Sciatic nerve (tissue), 2 donors: Measurements from ENCODE around the gene NXT2. TPM values are rescaled to one million over a fixed set of nuclear protein-coding genes. Genes with fewer than 3 reads are reported as not detected.
"Not testable (repeated sequence)": the region's sequence is repeated elsewhere in the genome, so short reads cannot be mapped to it uniquely, and the experiment has no call there.

Experiments
- ATAC-seq: fragments of 200-7000 bp; cut with Tn5 transposase; one replicate; pipeline ENCODE4 v1.9.1; 2020; ENCODE audit warnings: mild to moderate bottlenecking, moderate library complexity
- DNase-seq: peaks from one replicate; pipeline ENCODE4 v3.0.0-alpha.2; 2020; ENCODE audit warnings: low spot score
- intact Hi-C: fragments of 100-400 bp; cut with DNase I; formaldehyde crosslinking; loops from one replicate; pipeline ENCODE4 v1.14.2; 2022
- total RNA-seq: library from RNA; stranded (reverse); fragmentation: NEBNext Ultra II Directional; extraction: Animal tissue kit (Norgen Biotek cat#: 25700); gene quantifications from one replicate; pipeline ENCODE4 v1.2.1, GENCODE V29; 2021
- donor health status: DM: no; HTN: no; CAD: no.
- donor health status: DM: no; HTN: no; CAD: no.

NXT2 gene
- total RNA-seq = 6.7 TPM

DNA sequence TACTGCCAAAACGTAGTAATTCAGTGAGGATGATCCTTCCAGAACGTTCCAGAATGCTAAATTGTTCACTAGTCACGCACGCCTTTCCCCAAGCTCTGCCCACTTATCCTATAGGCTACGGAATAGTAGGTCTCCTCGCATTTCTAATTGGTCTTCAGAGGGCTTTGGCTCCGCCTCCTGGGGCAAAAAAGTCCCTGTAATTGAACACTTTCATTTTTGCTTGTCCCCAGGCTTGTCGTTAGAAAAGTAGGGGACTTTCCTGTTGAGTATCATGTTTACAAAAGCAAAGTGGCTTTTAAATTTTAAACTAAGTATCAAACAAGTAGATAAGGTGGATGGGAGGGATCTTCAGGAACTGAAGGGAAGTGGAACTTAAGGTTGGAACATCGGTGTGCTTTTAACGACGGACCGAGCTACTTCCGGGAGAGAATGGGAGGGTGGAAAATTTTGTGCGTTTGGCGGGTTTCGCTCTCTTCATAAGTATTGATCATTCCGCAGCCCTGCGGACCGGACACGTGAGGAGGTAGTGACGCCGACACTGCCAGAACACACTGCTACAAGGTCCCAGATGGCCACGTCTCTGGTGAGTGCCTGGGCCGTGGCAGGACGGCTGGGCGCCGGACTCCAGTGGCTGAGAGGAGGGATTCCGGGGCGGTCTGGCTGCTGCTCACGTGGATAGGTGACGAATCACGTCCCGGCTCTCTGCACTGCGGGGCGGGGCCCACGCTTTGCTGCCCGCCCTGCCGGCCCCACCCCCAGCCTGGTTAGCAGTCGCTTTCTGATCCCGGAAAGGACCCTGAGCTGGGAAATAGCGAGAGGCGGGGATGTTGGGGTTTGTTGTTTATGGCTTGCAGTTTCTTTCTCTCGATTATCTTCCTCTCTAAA lies at the start of gene NXT2:
Gene NXT2 (plus strand): TSS at position 406 of the 885 bp plus-strand sequence. CDS start 163 bp downstream, at position 569.
- intact Hi-C loops = no loop called here
- DNase-seq = peak; percentile 92
- ATAC-seq = peak; percentile 100

DNA sequence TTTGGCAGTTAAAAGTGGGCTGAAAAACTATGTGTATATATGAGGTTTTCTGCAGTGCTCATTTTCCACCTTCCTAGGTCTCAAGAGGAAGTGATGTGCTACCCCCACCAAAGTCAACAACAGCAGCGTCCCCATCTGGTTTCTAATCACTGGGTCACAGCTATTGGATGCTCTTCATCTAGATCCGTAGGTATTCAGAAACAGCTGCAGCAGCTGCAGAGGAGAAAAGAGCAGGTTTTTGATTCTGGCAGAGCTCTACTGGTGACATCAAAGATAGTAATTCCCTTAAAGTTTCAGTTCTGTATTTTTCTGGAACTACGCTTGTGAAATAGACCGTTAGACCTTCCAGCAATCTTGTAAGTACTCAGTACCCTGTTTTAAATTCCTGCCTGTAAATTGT lies 49.0 kb upstream of the NXT2 start:
- DNase-seq (no peak), ATAC-seq (no peak)
- intact Hi-C loops = loop anchor here (10.0 kb wide), 1 partner anchor 147 kb away; no protein-coding TSS in a partner anchor

DNA sequence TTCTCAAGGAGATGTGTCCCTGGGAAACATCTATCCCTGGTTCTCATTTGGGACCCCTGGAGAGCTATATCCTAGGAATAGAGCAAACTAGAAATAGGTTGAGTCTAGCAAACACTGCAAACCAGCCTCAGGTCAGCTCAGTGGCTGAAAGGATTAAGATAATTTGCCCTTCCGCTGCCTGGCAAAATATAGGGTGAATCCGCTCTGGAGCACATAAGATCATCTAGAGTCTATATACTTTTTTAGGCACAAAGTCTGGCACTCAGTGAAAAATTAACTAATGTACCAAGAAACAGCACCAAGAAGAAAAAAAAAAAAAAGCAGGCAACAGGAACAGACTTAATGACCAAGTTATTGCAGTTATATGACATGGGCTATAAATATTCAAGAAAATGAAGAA lies 47.5 kb upstream of the NXT2 start:
- no peak for ATAC-seq
- DNase-seq = no peak
- intact Hi-C loops = loop anchor here (10.0 kb wide), 1 partner anchor 146 kb away; no protein-coding TSS in a partner anchor

GRCh38 chrX:109498434-109498833 lies 38.2 kb upstream of the NXT2 start:
- ATAC-seq (no peak), DNase-seq (no peak)
- intact Hi-C loops = no loop called here

GRCh38 chrX:109501176-109501575 lies 35.5 kb upstream of the NXT2 start:
- no peak for ATAC-seq
- no peak for DNase-seq
- intact Hi-C loops = no loop called here

- no peak for ATAC-seq
- no peak for DNase-seq
- intact Hi-C loops = no loop called here
These were observed 27.7 kb upstream of the NXT2 start for GRCh38 chrX:109508915-109509314.

- ATAC-seq (no peak), DNase-seq (no peak)
- intact Hi-C loops = no loop called here
These were observed 25.5 kb upstream of the NXT2 start for GRCh38 chrX:109511113-109511512.

DNA sequence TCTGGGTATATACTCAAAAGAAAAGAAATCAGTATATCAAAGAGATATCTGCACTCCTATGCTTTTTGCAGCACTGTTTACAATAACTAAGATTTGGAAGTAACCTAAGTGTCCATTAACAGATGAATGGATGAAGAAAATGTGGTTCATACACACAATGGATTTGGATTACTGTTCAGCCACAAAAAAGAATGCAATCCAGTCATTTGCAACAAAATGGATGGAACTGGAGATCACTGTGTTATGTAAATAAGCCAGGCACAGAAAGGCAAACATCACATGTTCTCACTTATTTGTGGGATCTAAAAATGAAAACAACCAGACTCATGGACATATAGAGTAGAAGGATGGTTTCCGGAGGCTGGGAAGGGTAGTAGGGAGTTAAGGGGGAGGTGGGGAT lies 17.6 kb upstream of the NXT2 start:
- DNase-seq = no peak
- intact Hi-C loops = no loop called here
- no peak for ATAC-seq

- no peak for DNase-seq
- intact Hi-C loops = no loop called here
- ATAC-seq = no peak
These were observed 3.6 kb upstream of the NXT2 start for GRCh38 chrX:109533005-109533404.

- DNase-seq = no peak
- intact Hi-C loops = no loop called here
- ATAC-seq = no peak
These were observed 3.0 kb upstream of the NXT2 start for GRCh38 chrX:109533631-109534030.

GRCh38 chrX:109534933-109535332 lies 1.7 kb upstream of the NXT2 start:
- intact Hi-C loops = no loop called here
- DNase-seq (no peak), ATAC-seq (no peak)

GRCh38 chrX:109535578-109535977 lies 1.1 kb upstream of the NXT2 start:
- intact Hi-C loops = no loop called here
- ATAC-seq (no peak), DNase-seq (no peak)

DNA sequence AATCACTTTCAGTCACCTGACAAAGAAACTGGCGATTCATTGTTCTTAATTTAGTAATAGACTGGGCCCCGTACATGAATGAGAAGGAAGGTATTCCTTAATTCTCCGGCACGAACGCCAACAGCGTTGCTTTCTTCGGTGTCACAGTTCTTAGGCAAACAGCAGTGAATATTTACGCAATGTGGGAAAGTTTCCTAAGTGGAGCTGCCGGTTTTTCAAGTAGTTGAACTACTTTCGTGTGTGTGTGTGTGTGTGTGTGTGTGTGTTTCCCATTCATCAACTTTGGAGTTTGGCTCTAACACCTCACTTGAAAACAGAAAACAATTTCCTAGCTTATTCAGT lies 651 bp downstream of the NXT2 start:
- no peak for DNase-seq
- ATAC-seq = peak; percentile 53
- intact Hi-C loops = no loop called here

DNA sequence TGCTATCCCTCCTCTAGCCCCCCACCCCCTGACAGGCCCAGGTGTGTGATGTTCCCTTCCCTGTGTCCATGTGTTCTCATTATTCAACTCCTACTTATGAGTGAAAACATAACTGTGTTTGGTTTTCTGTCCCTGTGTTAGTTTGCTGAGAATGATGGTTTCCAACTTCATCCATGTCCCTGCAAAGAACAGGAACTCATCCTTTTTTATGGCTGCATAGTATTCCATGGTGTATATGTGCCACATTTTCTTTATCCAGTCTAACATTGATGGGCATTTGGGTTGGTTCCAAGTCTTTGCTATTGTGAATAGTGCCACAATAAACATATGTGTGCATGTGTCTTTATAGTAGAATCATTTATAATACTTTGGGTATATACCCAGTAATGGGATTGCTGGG lies 2.4 kb downstream of the NXT2 start:
- intact Hi-C loops, DNase-seq, ATAC-seq: not testable (repeated sequence)

- no peak for ATAC-seq
- intact Hi-C loops = no loop called here
- DNase-seq = no peak
These were observed 17.2 kb downstream of the NXT2 start for GRCh38 chrX:109553862-109554261.

DNA sequence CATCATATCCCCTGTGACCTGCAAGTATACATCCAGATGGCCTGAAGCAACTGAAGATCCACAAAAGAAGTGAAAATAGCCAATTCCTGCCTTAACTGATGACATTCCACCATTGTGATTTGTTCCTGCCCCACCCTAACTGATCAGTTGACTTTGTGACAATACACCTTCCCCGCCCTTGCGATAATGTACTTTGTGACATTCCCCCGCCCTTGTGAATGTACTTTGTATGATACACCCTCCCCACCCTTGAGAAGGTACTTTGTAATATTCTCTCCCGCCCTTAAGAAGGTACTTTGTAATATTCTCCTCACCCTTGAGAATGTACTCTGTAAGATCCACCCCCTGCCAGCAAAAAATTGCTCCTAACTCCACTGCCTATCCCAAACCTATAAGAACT lies 39.4 kb downstream of the NXT2 start:
- ATAC-seq, intact Hi-C loops: not testable (repeated sequence)

GRCh38 chrX:109577055-109577454 lies 40.4 kb downstream of the NXT2 start:
- intact Hi-C loops = no loop called here
- no peak for DNase-seq

More for the DNA sequence above, 39.4 kb downstream of the NXT2 start:
- DNase-seq = not testable (repeated sequence)

DNA sequence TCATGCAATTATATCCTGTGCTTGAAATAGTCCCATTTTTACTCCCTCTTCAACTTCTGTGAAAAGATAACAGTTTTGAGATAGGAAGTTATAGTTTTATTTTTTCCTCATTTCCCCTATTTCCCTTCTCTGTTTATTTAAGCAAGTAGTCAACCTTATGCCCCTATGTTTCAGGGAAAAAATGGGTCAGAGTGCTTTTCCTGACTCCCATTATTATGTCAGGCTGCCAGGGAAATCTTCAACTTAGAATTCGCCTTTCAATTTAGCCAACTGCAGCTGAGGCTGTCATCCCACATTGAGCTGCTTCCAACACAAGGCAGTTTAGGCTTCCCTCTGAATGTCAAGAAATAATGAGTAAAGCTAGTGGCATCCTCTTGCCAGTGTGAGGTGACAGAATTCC lies 42.3 kb downstream of the NXT2 start:
- ATAC-seq = no peak
- no peak for DNase-seq

More at GRCh38 chrX:109577055-109577454, 40.4 kb downstream of the NXT2 start:
- no peak for ATAC-seq

GRCh38 chrX:109585488-109585887 lies 48.8 kb downstream of the NXT2 start:
- ATAC-seq = no peak
- intact Hi-C loops = no loop called here

More for the DNA sequence above, 42.3 kb downstream of the NXT2 start:
- intact Hi-C loops = no loop called here

GRCh38 chrX:109590176-109590575 lies 53.5 kb downstream of the NXT2 start:
- DNase-seq = no peak
- intact Hi-C loops = no loop called here
- no peak for ATAC-seq

More at GRCh38 chrX:109585488-109585887, 48.8 kb downstream of the NXT2 start:
- no peak for DNase-seq
